Esophagus muscularis mucosa (tissue), 4 donors: Measurements from ENCODE around the gene BSN. TPM values are rescaled to one million over a fixed set of nuclear protein-coding genes. Genes with fewer than 3 reads are reported as not detected.
A peak's percentile ranks its signal among the peaks of the same experiment; 100 is the strongest.

ENCODE experiments used
- DNase-seq: peaks from one replicate; pipeline ENCODE4 v3.0.0-alpha.2; 2017; ENCODE audit errors: extremely low spot score
- H3K27ac ChIP-seq, 4 donors: fragments of 200-600 bp; sonication (generic); replicated peaks in 1 of 4; 1 replicate in 3 of 4; 2 replicates in 1 of 4; pipeline ENCODE4 v1.5.1; 2016 to 2019; ENCODE audit warnings: mild to moderate bottlenecking in 1 of 4
- H3K27me3 ChIP-seq, 4 donors: fragments of 200-600 bp; sonication (generic); one replicate each; pipeline versions ENCODE4 v1.5.1 to v1.6.0; 2016 to 2019
- H3K36me3 ChIP-seq, 4 donors: fragments of 200-600 bp; sonication (generic); one replicate each; pipeline ENCODE4 v1.5.1; 2016 to 2019
- H3K4me1 ChIP-seq, 4 donors: fragments of 200-600 bp; sonication (generic); one replicate each; pipeline ENCODE4 v1.5.1; 2016 to 2019
- H3K4me3 ChIP-seq, 4 donors: fragments of 200-600 bp; sonication (generic); 1 replicate in 2 of 4; 2 replicates in 2 of 4; pipeline ENCODE4 v1.5.1; 2016 to 2019; ENCODE audit warnings: mild to moderate bottlenecking in 4 of 4, moderate library complexity in 1 of 4
- H3K9me3 ChIP-seq, 4 donors: fragments of 200-600 bp; sonication (generic); 1 replicate in 3 of 4; 2 replicates in 1 of 4; pipeline ENCODE4 v1.5.1; 2016 to 2019
- CTCF ChIP-seq, 3 experiments: fragments of 200-600 bp in 2 of 3; fragments of 450-650 bp in 1 of 3; sonication (generic) in 2 of 3; IDR thresholded peaks; one replicate each; pipeline ENCODE4 v1.5.1; 2017 to 2019; ENCODE audit warnings: antibody characterized with exemption in 3 of 3, mild to moderate bottlenecking in 2 of 3, moderate library complexity in 1 of 3
- EP300 ChIP-seq: sonication (generic); formaldehyde crosslinking; IDR thresholded peaks from one replicate; pipeline ENCODE4 v1.6.1; 2017; ENCODE audit warnings: antibody characterized with exemption
- POLR2A ChIP-seq: fragments of 450-650 bp; IDR thresholded peaks from one replicate; pipeline ENCODE4 v1.6.1; 2017; ENCODE audit warnings: antibody characterized with exemption, moderate library complexity, mild to moderate bottlenecking, low read depth
- POLR2AphosphoS5 ChIP-seq, 2 donors: sonication (generic); formaldehyde crosslinking; IDR thresholded peaks; one replicate each; pipeline ENCODE4 v1.6.1; 2017; ENCODE audit warnings: antibody characterized with exemption in 2 of 2
- WGBS: methylation state at CpG from one replicate; pipeline ENCODE4 v1.1.5; 2018; 5-methylcytosine and 5-hydroxymethylcytosine counted together
- intact Hi-C: fragments of 100-400 bp; cut with DNase I; formaldehyde crosslinking; loops from one replicate; pipeline ENCODE4 v1.15.1; 2023
- small RNA-seq, 3 donors: library from RNA; depleted of rRNA; stranded (forward); fragments of <200 nt; gene quantifications; one replicate each; pipeline ENCODE3, GENCODE V24; 2016
- total RNA-seq, 4 donors: library from RNA; depleted of rRNA; stranded (reverse); fragments of >200 nt; gene quantifications; one replicate each; pipeline versions ENCODE4 v1.1.0 to v1.2.1, GENCODE V29; 2016

The BSN gene
- total RNA-seq, 4 donors from 2014 or later: 0.42 to 1.7 (median 0.78) TPM

DNA sequence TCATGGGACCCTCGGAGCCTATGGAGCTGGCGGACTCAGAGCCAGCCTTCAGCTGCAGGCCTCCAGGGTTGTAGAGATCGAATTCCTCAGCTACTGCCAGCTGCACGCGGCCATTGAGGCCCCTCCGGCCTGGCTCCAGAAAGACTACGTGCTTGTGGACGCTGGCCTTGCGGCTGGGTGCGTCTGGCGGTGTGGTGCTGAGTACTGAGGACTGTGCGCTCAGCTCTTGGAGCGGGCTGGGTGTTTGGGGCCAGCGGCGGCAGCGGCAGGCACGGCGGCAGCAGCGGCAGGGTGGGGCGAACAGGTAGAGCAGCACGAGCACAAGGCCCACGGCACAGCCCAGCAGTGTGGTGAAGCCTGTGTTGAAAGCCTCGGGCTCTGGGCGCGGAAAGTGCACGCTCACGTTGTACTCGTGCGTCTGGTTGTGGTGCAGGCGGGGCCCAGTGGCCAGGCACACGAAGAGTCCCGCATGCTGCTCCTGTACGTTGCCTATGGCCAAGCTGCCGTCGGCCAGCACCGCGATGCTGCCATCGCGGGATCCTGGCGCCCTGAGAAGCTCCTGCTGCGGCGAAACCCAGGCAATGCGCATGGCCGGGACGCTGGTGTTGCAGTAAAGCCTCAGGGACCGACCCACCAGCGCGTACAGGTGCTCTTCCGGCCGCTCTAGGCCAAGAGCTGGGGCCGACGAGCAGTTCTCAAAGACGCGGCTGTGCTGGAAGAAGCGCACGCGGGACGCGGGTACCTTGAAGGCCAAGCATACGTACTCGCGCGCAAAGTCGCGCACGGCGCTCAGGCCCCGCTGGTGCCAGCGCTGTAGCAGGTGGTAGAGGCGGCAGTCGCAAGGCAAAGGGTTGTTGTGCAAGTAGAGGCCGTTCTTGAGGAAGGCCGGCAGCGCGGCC, 163.9 kb downstream of the BSN start:
- TF ChIP-seq CTCF (IDR thresholded peaks at IDR 0.05) (no peak), POLR2A (no peak), EP300 (no peak), POLR2AphosphoS5 (IDR thresholded peaks at IDR 0.05) (no peak)
- peaks cover 6 to 66% (median 55%) of the 10 kb centered on the region in 4 donors for H3K36me3 ChIP-seq
- H3K27me3 ChIP-seq: no peaks in the 10 kb centered on the region
- no peak for DNase-seq
- intact Hi-C loops: no loop called here
- H3K27ac ChIP-seq: no peak overlapping the region
- H3K4me3 ChIP-seq: peak overlapping the region; percentile 54 to 71 (median 65)
- H3K4me1 ChIP-seq: peaks cover 25 to 43% (median 39%) of the 10 kb centered on the region in 4 donors
- 84% methylated on average over 29 of the region's 75 CpGs for WGBS
- H3K9me3 ChIP-seq: no peaks in the 10 kb centered on the region

- H3K36me3 ChIP-seq: peaks cover 6 to 59% (median 53%) of the 10 kb centered on the region in 4 donors
- intact Hi-C loops: no loop called here
- DNase-seq: no peak
These were observed 164.6 kb downstream of the BSN start for GRCh38 chr3:49718858-49719213.

GRCh38 chr3:49719214-49719884, 165.1 kb downstream of the BSN start, which contains the start of gene AMIGO3:
Gene AMIGO3 (minus strand): TSS chr3:49719684. CDS start chr3:49719465, 219 bp downstream.
- no peaks in the 10 kb centered on the region for H3K9me3 ChIP-seq
- peaks cover 6 to 54% (median 50%) of the 10 kb centered on the region in 4 donors for H3K36me3 ChIP-seq
- H3K4me3 ChIP-seq: peak within 1 kb of the TSS; percentile 54 to 71 (median 65)
- H3K27me3 ChIP-seq: no peaks in the 10 kb centered on the region
- intact Hi-C loops: no loop called here
- DNase-seq: peak; percentile 99
- H3K4me1 ChIP-seq: peaks cover 27 to 50% (median 45%) of the 10 kb centered on the region in 4 donors
- 1% methylated on average over 20 of the region's 50 CpGs for WGBS
- H3K27ac ChIP-seq: peak within 1 kb of the TSS; percentile 61 to 76 (median 71)
- no peak for TF ChIP-seq EP300
- TF ChIP-seq CTCF (IDR thresholded peaks at IDR 0.05): peak; percentile 35 to 70 (median 54)
- peak; percentile 5 for TF ChIP-seq POLR2A
- peak; percentile 90 to 91 for TF ChIP-seq POLR2AphosphoS5 (IDR thresholded peaks at IDR 0.05)

More at GRCh38 chr3:49718858-49719213, 164.6 kb downstream of the BSN start:
- Histone ChIP-seq H3K4me1 (peaks cover 26 to 47% (median 42%) of the 10 kb centered on the region in 4 donors), H3K9me3 (no peaks in the 10 kb centered on the region), H3K27ac (peak overlapping the region in 2 of 4 donors; percentile 73 to 76), H3K27me3 (no peaks in the 10 kb centered on the region), H3K4me3 (peak overlapping the region; percentile 54 to 71 (median 65))
- 2% methylated on average over 13 of the region's 33 CpGs for WGBS
- TF ChIP-seq EP300 (no peak), POLR2AphosphoS5 (IDR thresholded peaks at IDR 0.05) (no peak), CTCF (IDR thresholded peaks at IDR 0.05) (no peak), POLR2A (no peak)

Small RNA genes lying within 50 kb of the gene (small RNA-seq; reads per million reads assigned to genes)
- 0 reads per million in 3 donors for gene AMIGO3

Other genes starting within 250 kb of the BSN start
- 10 to 100 TPM; 17.9 to 35.7 (median 24.3) TPM for gene USP4, start 214.4 kb upstream of the BSN start, total RNA-seq
- 100 to 1,000 TPM; 154 to 295 (median 226) TPM for gene GPX1, start 196.1 kb upstream of the BSN start, total RNA-seq
- gene RHOA, start 142.5 kb upstream of the BSN start, total RNA-seq: 100 to 1,000 TPM; 380 to 521 (median 480) TPM
- 10 to 100 TPM; 22.0 to 29.8 (median 26.2) TPM for gene TCTA, start 142.1 kb upstream of the BSN start, total RNA-seq
- 1 to 10 TPM; 1.7 to 5.8 (median 3.8) TPM for gene AMT, start 132.0 kb upstream of the BSN start, total RNA-seq
- 10 to 100 TPM in 1 of 4 donors, 1 to 10 TPM in 3; 4.5 to 11.4 (median 7.4) TPM for gene NICN1, start 125.2 kb upstream of the BSN start, total RNA-seq
- 100 to 1,000 TPM in 3 of 4 donors, 10 to 100 TPM in 1; 89.3 to 190 (median 135) TPM for gene DAG1, start 84.2 kb upstream of the BSN start, total RNA-seq
- gene APEH, start 119.9 kb downstream of the BSN start, total RNA-seq: 10 to 100 TPM; 48.2 to 75.5 (median 68.1) TPM
- 1 to 10 TPM; 1.7 to 4.7 (median 3.8) TPM for gene MST1, start 135.0 kb downstream of the BSN start, total RNA-seq
- 10 to 100 TPM; 23.4 to 36.2 (median 31.5) TPM for gene RNF123, start 135.1 kb downstream of the BSN start, total RNA-seq
- gene AMIGO3, start 165.2 kb downstream of the BSN start, total RNA-seq: 1 to 10 TPM in 2 of 4 donors, not detected in 2; 1.2 to 1.7 TPM
- gene GMPPB, start 169.5 kb downstream of the BSN start, total RNA-seq: 10 to 100 TPM; 12.0 to 18.9 (median 17.6) TPM
- gene IP6K1, start 232.1 kb downstream of the BSN start, total RNA-seq: 10 to 100 TPM; 33.2 to 63.4 (median 52.4) TPM
- under 1 TPM in 1 of 4 donors, not detected in 3; 0.17 TPM for gene CDHR4, start 245.4 kb downstream of the BSN start, total RNA-seq
- 1 to 10 TPM; 3.3 to 5.8 (median 4.0) TPM for gene INKA1, start 248.8 kb downstream of the BSN start, total RNA-seq